ENCODE measurements around the gene MYLK. TPM values are rescaled to one million over a fixed set of nuclear protein-coding genes. Genes with fewer than 3 reads are reported as not detected.

Gene MYLK
- polyA plus RNA-seq, 1 donor = 296 TPM

DNA sequence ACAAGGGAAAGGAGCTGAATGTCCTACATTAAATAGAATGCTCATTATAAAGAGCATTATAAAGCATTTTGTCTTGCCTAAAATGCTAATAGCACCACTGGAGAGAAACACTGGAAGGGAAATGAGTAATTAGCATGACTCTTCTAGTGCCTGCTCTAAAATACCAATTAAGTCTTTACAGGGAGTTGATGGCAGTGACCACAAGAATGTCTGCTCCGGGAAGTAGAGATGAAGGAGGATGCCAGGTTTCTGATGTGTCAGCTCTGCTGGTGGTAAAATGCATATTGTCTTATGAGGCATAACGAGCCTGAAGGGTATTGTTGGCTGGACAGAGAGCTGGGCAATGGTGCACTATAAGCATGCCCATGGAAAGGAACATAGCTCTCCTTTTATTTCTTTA is 49.5 kb downstream of the MYLK start:
- Histone ChIP-seq H3K4me3 (ENCODE audit: low read length) (no peak overlapping the region), H3K27ac (ENCODE audit: low read length) (no peak overlapping the region), H3K4me1 (ENCODE audit: control insufficient read depth, insufficient read depth, low read length) (no peaks in the 10 kb centered on the region), H3K27me3 (ENCODE audit: control insufficient read depth, insufficient read depth, low read length) (no peaks in the 10 kb centered on the region), H3K36me3 (ENCODE audit: control insufficient read depth, insufficient read depth, low read length) (no peaks in the 10 kb centered on the region), H3K9me3 (ENCODE audit: control insufficient read depth, low read depth, low read length) (no peaks in the 10 kb centered on the region)
- no CpG with 5 or more reads among the region's 2 CpGs for WGBS (ENCODE audit: insufficient coverage, low lambda C conversion rate)
- DNase-seq = no peak

- peaks cover 3% of the 10 kb centered on the region for H3K9me3 ChIP-seq (ENCODE audit: control insufficient read depth, low read depth, low read length)
- H3K27me3 ChIP-seq (ENCODE audit: control insufficient read depth, insufficient read depth, low read length) = no peaks in the 10 kb centered on the region
- DNase-seq = no peak
- no CpG with 5 or more reads among the region's 1 CpG for WGBS (ENCODE audit: insufficient coverage, low lambda C conversion rate)
- H3K27ac ChIP-seq (ENCODE audit: low read length) = no peak overlapping the region
- H3K36me3 ChIP-seq (ENCODE audit: control insufficient read depth, insufficient read depth, low read length) = no peaks in the 10 kb centered on the region
- no peaks in the 10 kb centered on the region for H3K4me1 ChIP-seq (ENCODE audit: control insufficient read depth, insufficient read depth, low read length)
- H3K4me3 ChIP-seq (ENCODE audit: low read length) = no peak overlapping the region
Measured at GRCh38 chr3:123833398-123833785, 50.7 kb downstream of the MYLK start.

DNA sequence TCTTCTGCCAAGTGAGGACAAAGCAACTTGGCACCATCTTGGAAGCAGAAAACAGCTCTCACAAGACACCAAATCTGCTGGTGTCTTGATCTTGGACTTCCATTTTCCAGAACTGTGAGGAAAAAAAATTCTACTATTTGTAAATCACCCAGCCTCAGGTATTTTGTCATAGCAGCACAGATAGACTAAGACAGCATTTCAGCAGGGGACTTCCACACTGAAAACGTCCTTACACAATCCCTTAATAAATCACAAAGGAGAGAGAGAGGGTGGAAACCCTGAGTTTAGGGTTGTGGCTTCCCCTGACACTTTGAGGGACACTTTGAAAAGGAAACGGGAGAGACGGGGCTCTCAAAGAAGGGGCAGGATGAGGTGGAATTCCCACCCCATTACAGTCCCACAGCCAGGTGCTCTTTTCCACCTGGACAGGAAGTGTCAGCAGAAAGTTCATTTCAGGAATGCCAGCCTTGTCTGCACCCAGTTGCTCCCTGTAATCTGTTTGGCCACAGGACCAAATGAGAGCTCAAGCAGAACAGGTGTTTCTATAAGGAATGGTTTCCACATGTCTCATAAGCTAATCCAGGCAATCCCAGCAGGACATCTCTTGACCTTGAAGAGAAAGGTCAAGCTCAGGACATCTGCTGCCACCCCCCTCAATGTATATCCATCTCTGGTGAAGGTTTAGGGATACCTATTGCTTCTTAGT is 51.3 kb downstream of the MYLK start:
- H3K9me3 ChIP-seq (ENCODE audit: control insufficient read depth, low read depth, low read length) = peaks cover 9% of the 10 kb centered on the region

DNA sequence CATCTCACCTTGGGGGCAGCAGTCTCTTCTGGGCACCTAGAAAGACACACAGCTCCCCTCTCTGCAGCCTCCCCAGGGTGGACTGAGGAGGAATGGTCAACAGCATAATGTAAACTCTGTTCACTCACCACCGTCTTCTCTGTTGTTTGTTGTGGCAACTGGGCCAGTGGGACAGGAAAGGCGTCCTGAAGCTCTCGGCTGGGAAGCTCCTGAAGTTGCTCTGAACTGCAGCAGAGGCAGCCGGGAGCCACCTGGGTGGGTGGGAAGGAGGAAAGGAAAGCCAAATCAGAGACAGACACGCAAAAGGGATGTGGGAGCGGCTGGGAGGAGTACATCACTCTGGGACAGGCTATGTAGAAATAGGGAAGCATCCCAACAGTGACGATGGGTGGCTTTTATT is 52.7 kb downstream of the MYLK start:
- WGBS (ENCODE audit: insufficient coverage, low lambda C conversion rate) = 90% methylated on average over 2 of the region's 7 CpGs
- no peak for DNase-seq
- H3K36me3 ChIP-seq (ENCODE audit: control insufficient read depth, insufficient read depth, low read length) = no peaks in the 10 kb centered on the region
- no peaks in the 10 kb centered on the region for H3K4me1 ChIP-seq (ENCODE audit: control insufficient read depth, insufficient read depth, low read length)
- H3K4me3 ChIP-seq (ENCODE audit: low read length) = no peak overlapping the region
- no peaks in the 10 kb centered on the region for H3K27me3 ChIP-seq (ENCODE audit: control insufficient read depth, insufficient read depth, low read length)
- no peak overlapping the region for H3K27ac ChIP-seq (ENCODE audit: low read length)
- H3K9me3 ChIP-seq (ENCODE audit: control insufficient read depth, low read depth, low read length) = peaks cover 14% of the 10 kb centered on the region

More for the DNA sequence above, 51.3 kb downstream of the MYLK start:
- no peak for DNase-seq
- Histone ChIP-seq H3K27me3 (ENCODE audit: control insufficient read depth, insufficient read depth, low read length) (no peaks in the 10 kb centered on the region), H3K36me3 (ENCODE audit: control insufficient read depth, insufficient read depth, low read length) (no peaks in the 10 kb centered on the region), H3K4me3 (ENCODE audit: low read length) (no peak overlapping the region), H3K27ac (ENCODE audit: low read length) (no peak overlapping the region), H3K4me1 (ENCODE audit: control insufficient read depth, insufficient read depth, low read length) (no peaks in the 10 kb centered on the region)
- WGBS (ENCODE audit: insufficient coverage, low lambda C conversion rate) = no CpG with 5 or more reads among the region's 3 CpGs

- Histone ChIP-seq H3K9me3 (ENCODE audit: control insufficient read depth, low read depth, low read length) (peaks cover 19% of the 10 kb centered on the region), H3K36me3 (ENCODE audit: control insufficient read depth, insufficient read depth, low read length) (no peaks in the 10 kb centered on the region), H3K4me1 (ENCODE audit: control insufficient read depth, insufficient read depth, low read length) (peaks cover 9% of the 10 kb centered on the region), H3K4me3 (ENCODE audit: low read length) (no peak overlapping the region), H3K27ac (ENCODE audit: low read length) (no peak overlapping the region), H3K27me3 (ENCODE audit: control insufficient read depth, insufficient read depth, low read length) (no peaks in the 10 kb centered on the region)
- 86% methylated on average over 1 of the region's 1 CpG for WGBS (ENCODE audit: insufficient coverage, low lambda C conversion rate)
- DNase-seq = no peak
Measured at GRCh38 chr3:123821920-123822319, 62.2 kb downstream of the MYLK start.

DNA sequence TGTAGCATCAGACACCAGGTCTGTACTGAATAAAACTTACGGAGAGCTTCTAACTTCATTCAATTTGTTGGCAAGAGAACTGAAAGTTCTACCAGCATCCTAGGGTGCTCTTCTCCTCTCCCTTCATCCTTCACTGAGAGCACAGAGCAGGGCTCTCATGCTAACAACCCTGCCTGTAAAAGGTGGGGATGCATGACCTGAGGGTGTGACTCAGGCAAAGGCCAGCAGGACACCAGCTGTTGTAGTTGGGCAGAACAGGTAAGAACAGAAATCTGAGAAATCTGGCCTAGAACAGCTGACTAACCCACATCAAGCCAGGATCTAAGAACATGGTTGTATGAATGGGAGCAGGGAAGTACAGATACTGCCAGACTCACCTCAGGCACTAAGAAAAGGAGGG is 64.2 kb downstream of the MYLK start:
- Histone ChIP-seq H3K9me3 (ENCODE audit: control insufficient read depth, low read depth, low read length) (peaks cover 6% of the 10 kb centered on the region), H3K4me3 (ENCODE audit: low read length) (no peak overlapping the region), H3K4me1 (ENCODE audit: control insufficient read depth, insufficient read depth, low read length) (peaks cover 9% of the 10 kb centered on the region), H3K27me3 (ENCODE audit: control insufficient read depth, insufficient read depth, low read length) (no peaks in the 10 kb centered on the region), H3K36me3 (ENCODE audit: control insufficient read depth, insufficient read depth, low read length) (no peaks in the 10 kb centered on the region), H3K27ac (ENCODE audit: low read length) (no peak overlapping the region)
- no peak for DNase-seq
- no CpG with 5 or more reads among the region's 1 CpG for WGBS (ENCODE audit: insufficient coverage, low lambda C conversion rate)

DNA sequence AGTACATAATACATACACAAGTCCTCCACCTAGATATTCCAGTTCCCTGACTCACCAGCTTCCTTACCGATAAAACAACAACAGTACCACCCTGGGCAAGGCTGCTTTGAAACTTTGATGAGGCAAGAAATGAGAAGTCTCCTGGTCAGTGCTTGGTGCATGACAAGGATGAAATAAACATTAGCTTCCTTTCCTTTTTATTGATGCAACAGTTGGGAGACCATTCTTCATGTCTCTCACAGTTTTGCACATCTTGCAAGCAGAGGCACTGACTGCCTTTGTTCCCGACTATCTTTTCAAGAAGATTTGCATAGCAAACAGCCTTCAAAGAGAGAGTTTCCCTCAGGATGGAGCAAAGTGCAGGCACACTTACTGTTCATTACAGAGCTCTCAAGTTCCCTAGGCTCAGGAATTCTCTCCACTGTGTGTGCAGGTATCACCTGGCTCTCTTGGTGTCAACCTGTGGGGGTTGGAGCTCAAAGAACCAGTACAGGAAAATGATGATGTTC is 65.2 kb downstream of the MYLK start:
- peaks cover 9% of the 10 kb centered on the region for H3K4me1 ChIP-seq (ENCODE audit: control insufficient read depth, insufficient read depth, low read length)
- peaks cover 6% of the 10 kb centered on the region for H3K9me3 ChIP-seq (ENCODE audit: control insufficient read depth, low read depth, low read length)
- WGBS (ENCODE audit: insufficient coverage, low lambda C conversion rate) = no CpG with 5 or more reads among the region's 2 CpGs
- peak; percentile 29 to 74 for DNase-seq
- no peak overlapping the region for H3K4me3 ChIP-seq (ENCODE audit: low read length)
- no peak overlapping the region for H3K27ac ChIP-seq (ENCODE audit: low read length)
- H3K27me3 ChIP-seq (ENCODE audit: control insufficient read depth, insufficient read depth, low read length) = no peaks in the 10 kb centered on the region
- no peaks in the 10 kb centered on the region for H3K36me3 ChIP-seq (ENCODE audit: control insufficient read depth, insufficient read depth, low read length)

- H3K4me3 ChIP-seq (ENCODE audit: low read length) = no peak overlapping the region
- H3K27ac ChIP-seq (ENCODE audit: low read length) = no peak overlapping the region
- peaks cover 9% of the 10 kb centered on the region for H3K4me1 ChIP-seq (ENCODE audit: control insufficient read depth, insufficient read depth, low read length)
- peaks cover 3% of the 10 kb centered on the region for H3K9me3 ChIP-seq (ENCODE audit: control insufficient read depth, low read depth, low read length)
- H3K36me3 ChIP-seq (ENCODE audit: control insufficient read depth, insufficient read depth, low read length) = no peaks in the 10 kb centered on the region
- no peaks in the 10 kb centered on the region for H3K27me3 ChIP-seq (ENCODE audit: control insufficient read depth, insufficient read depth, low read length)
- no CpG with 5 or more reads among the region's 5 CpGs for WGBS (ENCODE audit: insufficient coverage, low lambda C conversion rate)
- no peak for DNase-seq
Measured at GRCh38 chr3:123818324-123818920, 65.7 kb downstream of the MYLK start.

GRCh38 chr3:123817413-123817812 is 66.7 kb downstream of the MYLK start:
- Histone ChIP-seq H3K27me3 (ENCODE audit: control insufficient read depth, insufficient read depth, low read length) (no peaks in the 10 kb centered on the region), H3K4me3 (ENCODE audit: low read length) (no peak overlapping the region), H3K9me3 (ENCODE audit: control insufficient read depth, low read depth, low read length) (no peaks in the 10 kb centered on the region), H3K4me1 (ENCODE audit: control insufficient read depth, insufficient read depth, low read length) (peaks cover 9% of the 10 kb centered on the region), H3K27ac (ENCODE audit: low read length) (no peak overlapping the region), H3K36me3 (ENCODE audit: control insufficient read depth, insufficient read depth, low read length) (no peaks in the 10 kb centered on the region)
- no peak for DNase-seq
- WGBS (ENCODE audit: insufficient coverage, low lambda C conversion rate) = no CpG with 5 or more reads among the region's 4 CpGs

GRCh38 chr3:123816673-123817207 is 67.4 kb downstream of the MYLK start:
- no peak overlapping the region for H3K4me3 ChIP-seq (ENCODE audit: low read length)
- no peaks in the 10 kb centered on the region for H3K27me3 ChIP-seq (ENCODE audit: control insufficient read depth, insufficient read depth, low read length)
- H3K27ac ChIP-seq (ENCODE audit: low read length) = no peak overlapping the region
- no peak for DNase-seq
- H3K9me3 ChIP-seq (ENCODE audit: control insufficient read depth, low read depth, low read length) = no peaks in the 10 kb centered on the region
- 100% methylated on average over 1 of the region's 5 CpGs for WGBS (ENCODE audit: insufficient coverage, low lambda C conversion rate)
- no peaks in the 10 kb centered on the region for H3K36me3 ChIP-seq (ENCODE audit: control insufficient read depth, insufficient read depth, low read length)
- H3K4me1 ChIP-seq (ENCODE audit: control insufficient read depth, insufficient read depth, low read length) = peaks cover 9% of the 10 kb centered on the region
